H9 (cell line): ENCODE data around the gene EFCAB11. TPM values are rescaled to one million over a fixed set of nuclear protein-coding genes. Genes with fewer than 3 reads are reported as not detected.
A peak's percentile ranks its signal among the peaks of the same experiment; 100 is the strongest.

Experiments
- DNase-seq: peaks from one replicate; pipeline ENCODE4 v3.0.0-alpha.2; 2017
- H2AFZ ChIP-seq: one replicate; pipeline ENCODE4 v1.6.1; 2013; ENCODE audit warnings: mild to moderate bottlenecking, low read length, control low read depth, moderate library complexity
- H2AK5ac ChIP-seq: 2 replicates; pipeline ENCODE4 v1.6.1; 2013; ENCODE audit warnings: low read length, control low read depth, mixed read lengths; ENCODE audit not compliant: insufficient read length
- H2BK120ac ChIP-seq: one replicate; pipeline ENCODE4 v1.6.1; 2013; ENCODE audit warnings: low read depth, mild to moderate bottlenecking, low read length, control low read depth, inconsistent platforms; ENCODE audit not compliant: poor library complexity, severe bottlenecking
- H2BK12ac ChIP-seq: 2 replicates; pipeline ENCODE4 v1.6.1; 2013; ENCODE audit warnings: low read length, control low read depth, mixed read lengths, low read depth; ENCODE audit not compliant: insufficient read length
- H2BK15ac ChIP-seq: 2 replicates; pipeline ENCODE4 v1.6.1; 2013; ENCODE audit warnings: low read depth, low read length, control low read depth
- H2BK20ac ChIP-seq: one replicate; pipeline ENCODE4 v1.6.1; 2013; ENCODE audit warnings: low read depth, mild to moderate bottlenecking, low read length, control low read depth, inconsistent platforms; ENCODE audit not compliant: poor library complexity, severe bottlenecking
- H2BK5ac ChIP-seq: 2 replicates; pipeline ENCODE4 v1.6.1; 2013; ENCODE audit warnings: low read length, control low read depth, mixed read lengths; ENCODE audit not compliant: insufficient read length
- H3K14ac ChIP-seq: 2 replicates; pipeline ENCODE4 v1.6.1; 2013; ENCODE audit warnings: low read length, control low read depth; ENCODE audit not compliant: insufficient read depth
- H3K18ac ChIP-seq: 2 replicates; pipeline ENCODE4 v1.6.1; 2013; ENCODE audit warnings: low read depth, mild to moderate bottlenecking, mixed read lengths, low read length, control low read depth; ENCODE audit not compliant: insufficient read length
- H3K23ac ChIP-seq: 2 replicates; pipeline ENCODE4 v1.6.1; 2013; ENCODE audit warnings: low read length, control low read depth, mixed read lengths, low read depth; ENCODE audit not compliant: insufficient read length
- H3K23me2 ChIP-seq: 2 replicates; pipeline ENCODE4 v1.6.1; 2013; ENCODE audit warnings: low read depth, mild to moderate bottlenecking, mixed read lengths, low read length, control low read depth; ENCODE audit not compliant: insufficient read length, poor library complexity, severe bottlenecking
- H3K27ac ChIP-seq: 2 replicates; pipeline ENCODE4 v1.5.1; 2013; ENCODE audit warnings: low read length, control low read depth, mixed read lengths, low read depth; ENCODE audit not compliant: insufficient read length
- H3K27me3 ChIP-seq: 2 replicates; pipeline ENCODE4 v1.6.1; 2013; ENCODE audit warnings: low read length, control low read depth, inconsistent platforms; ENCODE audit not compliant: insufficient read depth
- H3K4ac ChIP-seq: 2 replicates; pipeline ENCODE4 v1.6.1; 2013; ENCODE audit warnings: low read depth, mild to moderate bottlenecking, control low read depth, inconsistent platforms, low read length, moderate library complexity
- H3K4me1 ChIP-seq: 2 replicates; pipeline ENCODE4 v1.6.1; 2013; ENCODE audit warnings: low read length, control low read depth, inconsistent platforms; ENCODE audit not compliant: insufficient read depth
- H3K4me2 ChIP-seq: 2 replicates; pipeline ENCODE4 v1.6.1; 2013; ENCODE audit warnings: low read length, control low read depth, mixed read lengths; ENCODE audit not compliant: insufficient read length, insufficient read depth
- H3K56ac ChIP-seq: 2 replicates; pipeline ENCODE4 v1.6.1; 2013; ENCODE audit warnings: low read depth, mild to moderate bottlenecking, mixed read lengths, low read length, control low read depth; ENCODE audit not compliant: insufficient read length
- H3K79me1 ChIP-seq: 2 replicates; pipeline ENCODE4 v1.6.1; 2013; ENCODE audit warnings: low read depth, mild to moderate bottlenecking, moderate library complexity, low read length, control low read depth, inconsistent platforms; ENCODE audit not compliant: insufficient read depth, poor library complexity, severe bottlenecking
- H3K79me2 ChIP-seq: 2 replicates; pipeline ENCODE4 v1.6.1; 2013; ENCODE audit warnings: low read length, control low read depth, inconsistent platforms; ENCODE audit not compliant: insufficient read depth
- H3K9ac ChIP-seq: 2 replicates; pipeline ENCODE4 v1.6.1; 2013; ENCODE audit warnings: low read length, control low read depth, mixed read lengths; ENCODE audit not compliant: insufficient read length; ENCODE audit errors: extremely low read depth
- H3K9me3 ChIP-seq: one replicate; pipeline ENCODE4 v1.6.1; 2013; ENCODE audit warnings: low read depth, low read length, inconsistent platforms; ENCODE audit not compliant: control insufficient read depth
- H3T11ph ChIP-seq: one replicate; pipeline ENCODE4 v1.6.1; 2013; ENCODE audit warnings: mild to moderate bottlenecking, low read length, control low read depth, inconsistent platforms
- H4K20me1 ChIP-seq: one replicate; pipeline ENCODE4 v1.6.1; 2013; ENCODE audit not compliant: control insufficient read depth, insufficient read length, insufficient read depth
- H4K5ac ChIP-seq: 2 replicates; pipeline ENCODE4 v1.6.1; 2013; ENCODE audit warnings: low read depth, mild to moderate bottlenecking, mixed read lengths, low read length, control low read depth; ENCODE audit not compliant: insufficient read length
- H4K8ac ChIP-seq: replicated peaks from 2 replicates; pipeline ENCODE4 v1.6.1; 2013; ENCODE audit warnings: low read length, control low read depth, mixed read lengths, low read depth; ENCODE audit not compliant: insufficient read length
- H4K91ac ChIP-seq: 2 replicates; pipeline ENCODE4 v1.6.1; 2013; ENCODE audit warnings: low read depth, mild to moderate bottlenecking, moderate library complexity, mixed read lengths, low read length, control low read depth; ENCODE audit not compliant: insufficient read length
- H3K27ac Mint-ChIP-seq, 3 experiments: 2 replicates in 2 of 3; 3 replicates in 1 of 3; pipeline ENCODE4 v1.8.0; 2020 to 2021; ENCODE audit warnings: mixed read lengths in 3 of 3, mild to moderate bottlenecking in 1 of 3, moderate library complexity in 1 of 3
- H3K27me3 Mint-ChIP-seq: 2 replicates; pipeline ENCODE4 v1.8.0; 2021; ENCODE audit warnings: low read depth, mild to moderate bottlenecking, moderate library complexity, mixed read lengths
- H3K36me3 Mint-ChIP-seq, 3 experiments: 2 replicates in 2 of 3; 3 replicates in 1 of 3; pipeline ENCODE4 v1.8.0; 2020 to 2021; ENCODE audit warnings: low read depth in 3 of 3, mixed read lengths in 3 of 3; ENCODE audit not compliant: insufficient read depth in 1 of 3
- H3K4me1 Mint-ChIP-seq, 2 experiments: 2 replicates each; pipeline ENCODE4 v1.8.0; 2020; ENCODE audit warnings: mixed read lengths in 2 of 2
- H3K4me3 Mint-ChIP-seq, 2 experiments: 2 replicates in 1 of 2; 3 replicates in 1 of 2; pipeline ENCODE4 v1.8.0; 2020 to 2021; ENCODE audit warnings: mild to moderate bottlenecking in 2 of 2, mixed read lengths in 2 of 2, moderate library complexity in 1 of 2
- H3K9me3 Mint-ChIP-seq, 2 experiments: 2 replicates in 1 of 2; 3 replicates in 1 of 2; pipeline ENCODE4 v1.8.0; 2020; ENCODE audit warnings: mild to moderate bottlenecking in 2 of 2, mixed read lengths in 2 of 2, moderate library complexity in 1 of 2
- WGBS: extraction: QIAGEN DNeasy Blood & Tissue Kit; methylation state at CpG from one replicate; pipeline ENCODE4 v1.1.7; 2013; ENCODE audit warnings: missing lambda C conversion rate, low lambda C conversion rate, mixed read lengths; ENCODE audit not compliant: insufficient read length; ENCODE audit errors: extremely low coverage; 5-methylcytosine and 5-hydroxymethylcytosine counted together
- total RNA-seq: library from RNA; stranded (reverse); gene quantifications from 2 replicates; pipeline ENCODE4 v1.2.1, GENCODE V29; 2021
- TF ChIP-seq, protein P1 (sequence below): fragments of 200-600 bp; sonication (generic); conservative IDR thresholded peaks from 3 replicates; pipeline ENCODE4 v1.8.0; 2021; ENCODE audit warnings: antibody characterized with exemption, mild to moderate bottlenecking

Gene EFCAB11
- total RNA-seq, 1 experiment from 2014 or later, result 17.4 TPM

DNA sequence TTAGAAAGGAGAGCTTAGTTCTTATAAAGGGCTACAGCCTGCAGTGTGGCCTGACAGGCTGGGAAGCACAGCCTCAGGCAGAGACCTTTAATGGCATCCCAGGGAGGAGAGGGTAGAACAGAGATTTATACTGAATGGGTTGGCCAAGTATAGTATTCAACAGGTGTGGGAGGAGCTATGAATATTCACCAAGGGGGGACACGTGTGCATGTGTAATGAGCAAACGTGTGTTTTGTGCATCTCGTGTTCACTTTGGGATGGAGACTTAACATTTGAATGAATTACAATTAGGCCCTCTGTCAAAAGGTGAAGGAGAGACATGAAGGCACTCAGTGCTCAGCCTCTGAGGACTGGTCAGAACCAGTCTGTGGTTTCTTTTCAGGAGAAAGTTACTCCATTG lies 6.4 kb upstream of the EFCAB11 start:
- TF ChIP-seq, protein P1, sequence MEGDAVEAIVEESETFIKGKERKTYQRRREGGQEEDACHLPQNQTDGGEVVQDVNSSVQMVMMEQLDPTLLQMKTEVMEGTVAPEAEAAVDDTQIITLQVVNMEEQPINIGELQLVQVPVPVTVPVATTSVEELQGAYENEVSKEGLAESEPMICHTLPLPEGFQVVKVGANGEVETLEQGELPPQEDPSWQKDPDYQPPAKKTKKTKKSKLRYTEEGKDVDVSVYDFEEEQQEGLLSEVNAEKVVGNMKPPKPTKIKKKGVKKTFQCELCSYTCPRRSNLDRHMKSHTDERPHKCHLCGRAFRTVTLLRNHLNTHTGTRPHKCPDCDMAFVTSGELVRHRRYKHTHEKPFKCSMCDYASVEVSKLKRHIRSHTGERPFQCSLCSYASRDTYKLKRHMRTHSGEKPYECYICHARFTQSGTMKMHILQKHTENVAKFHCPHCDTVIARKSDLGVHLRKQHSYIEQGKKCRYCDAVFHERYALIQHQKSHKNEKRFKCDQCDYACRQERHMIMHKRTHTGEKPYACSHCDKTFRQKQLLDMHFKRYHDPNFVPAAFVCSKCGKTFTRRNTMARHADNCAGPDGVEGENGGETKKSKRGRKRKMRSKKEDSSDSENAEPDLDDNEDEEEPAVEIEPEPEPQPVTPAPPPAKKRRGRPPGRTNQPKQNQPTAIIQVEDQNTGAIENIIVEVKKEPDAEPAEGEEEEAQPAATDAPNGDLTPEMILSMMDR, result no peak
- Histone ChIP-seq H3K23me2 (peaks cover 8% of the 10 kb centered on the region), H3K79me2 (no peaks in the 10 kb centered on the region), H3K27ac (no peak overlapping the region), H3K27me3 (no peaks in the 10 kb centered on the region), H3K23ac (no peak overlapping the region), H4K91ac (no peak overlapping the region), H2AK5ac (no peak overlapping the region), H3K79me1 (peaks cover 3% of the 10 kb centered on the region), H3K9ac (no peak overlapping the region), H3K4me2 (no peak overlapping the region), H3K9me3 (no peaks in the 10 kb centered on the region), H3K56ac (no peak overlapping the region), H2BK15ac (no peak overlapping the region), H4K5ac (no peak overlapping the region), H3T11ph (no peak overlapping the region), H2BK12ac (no peak overlapping the region), H4K20me1 (no peaks in the 10 kb centered on the region), H3K4ac (no peak overlapping the region), H3K4me1 (peaks cover 3% of the 10 kb centered on the region; the same call in 1 of the 2 replicates), H2AFZ (no peak overlapping the region), H2BK20ac (no peak overlapping the region), H3K14ac (no peak overlapping the region), H4K8ac (no peak overlapping the region), H2BK120ac (no peak overlapping the region), H2BK5ac (no peak overlapping the region), H3K18ac (no peak overlapping the region)
- Mint-ChIP-seq H3K27ac (peak overlapping the region in 2 of 3 experiments; percentile 24 to 50; a peak in 3 of 7 replicates), H3K4me1 (peaks cover 29 to 39% of the 10 kb centered on the region in 2 experiments), H3K9me3 (no peaks in the 10 kb centered on the region), H3K4me3 (no peak overlapping the region), H3K27me3 (no peaks in the 10 kb centered on the region), H3K36me3 (peaks cover 27 to 51% (median 44%) of the 10 kb centered on the region in 3 experiments)
- WGBS, result no CpG with 5 or more reads among the region's 3 CpGs
- no peak for DNase-seq
